COLO668 (cell line): ENCODE data around the gene UNC80.

Source experiments
- DNase-seq: peaks from one replicate; lab custom pipeline; 2025; ENCODE audit not compliant: unreplicated experiment; lab: John Stamatoyannopoulos, UW

UNC80 gene

DNA sequence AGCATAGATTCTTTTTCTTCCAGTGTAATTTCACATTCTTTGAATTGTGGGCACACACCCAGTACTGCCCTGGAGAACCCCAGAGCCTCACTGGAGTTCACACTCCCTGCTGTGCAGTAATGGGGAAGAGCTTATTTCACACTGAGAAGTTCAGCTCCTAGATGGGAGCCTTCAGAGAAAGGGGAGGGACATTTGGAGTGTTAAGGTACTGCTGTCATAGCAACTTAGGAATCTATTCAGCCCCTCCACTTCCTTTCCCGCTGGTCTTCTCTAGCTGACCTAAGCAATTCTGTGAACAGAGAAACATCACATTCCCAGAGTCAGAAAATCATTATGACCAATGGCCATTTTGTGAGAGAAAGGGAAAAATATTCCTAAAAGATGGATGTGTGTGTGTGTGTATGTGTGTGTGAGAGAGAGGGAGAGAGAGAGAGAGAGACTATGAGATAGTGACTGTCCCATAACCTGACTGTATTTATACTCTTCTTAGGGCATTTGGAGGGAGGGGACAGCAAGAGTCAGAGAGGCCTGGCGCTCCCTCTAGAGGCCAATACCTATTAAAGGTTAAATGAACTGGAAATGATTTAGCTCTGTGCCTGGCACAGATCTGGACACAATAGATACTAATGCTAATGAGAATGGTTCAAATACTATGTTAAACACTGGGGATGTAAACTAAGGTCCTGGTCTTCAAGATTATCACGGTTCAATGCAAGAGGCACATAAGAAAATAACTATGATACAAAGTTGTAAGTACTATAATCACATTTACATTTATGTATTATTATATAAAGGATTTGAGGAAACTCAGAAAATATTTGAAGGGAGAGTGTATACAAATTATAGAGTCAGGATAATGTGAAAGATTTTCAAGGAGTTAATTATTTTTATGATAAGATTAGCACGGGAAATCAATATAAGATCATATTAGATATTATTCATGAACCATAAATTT, 189.3 kb downstream of the UNC80 start:
- peak; percentile 26 for DNase-seq

DNA sequence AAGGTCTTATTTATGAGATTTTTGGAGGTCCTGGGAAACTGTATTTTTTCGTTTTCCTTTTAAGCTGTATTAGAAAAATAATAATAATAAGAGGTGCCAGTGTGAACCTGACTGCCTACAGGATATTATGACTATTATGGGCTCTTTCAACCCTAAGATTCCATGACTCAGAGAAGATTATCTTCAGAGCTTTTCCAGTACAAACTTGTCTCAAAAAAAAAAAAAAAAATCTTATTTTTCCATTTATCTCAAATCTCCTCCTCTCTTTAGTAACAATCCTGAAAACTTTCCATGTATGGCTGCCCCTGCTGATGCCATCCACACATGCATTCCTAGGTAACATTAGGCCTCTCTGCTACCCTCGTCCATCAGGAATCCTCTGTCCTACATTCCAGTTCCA, 194.1 kb downstream of the UNC80 start:
- DNase-seq, result no peak

DNA sequence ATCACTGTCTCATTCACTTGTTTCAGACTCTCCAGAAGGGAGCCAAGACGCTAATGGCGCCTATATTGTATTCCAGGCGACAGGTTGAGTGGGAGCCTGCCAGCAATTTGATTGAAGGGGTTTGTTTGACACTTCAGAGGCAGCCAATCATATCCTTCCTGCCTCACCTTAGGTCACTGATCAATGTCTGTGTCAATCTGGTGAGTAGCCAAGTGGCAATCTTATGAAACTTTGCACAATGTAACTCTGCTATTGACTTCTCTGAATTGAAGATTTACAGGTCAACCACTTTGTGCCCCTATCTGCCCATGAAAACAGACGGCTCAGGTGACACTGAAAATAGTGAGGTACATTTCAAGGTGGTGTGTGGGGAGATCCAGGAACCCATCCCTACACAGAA, 198.1 kb downstream of the UNC80 start:
- no peak for DNase-seq

DNA sequence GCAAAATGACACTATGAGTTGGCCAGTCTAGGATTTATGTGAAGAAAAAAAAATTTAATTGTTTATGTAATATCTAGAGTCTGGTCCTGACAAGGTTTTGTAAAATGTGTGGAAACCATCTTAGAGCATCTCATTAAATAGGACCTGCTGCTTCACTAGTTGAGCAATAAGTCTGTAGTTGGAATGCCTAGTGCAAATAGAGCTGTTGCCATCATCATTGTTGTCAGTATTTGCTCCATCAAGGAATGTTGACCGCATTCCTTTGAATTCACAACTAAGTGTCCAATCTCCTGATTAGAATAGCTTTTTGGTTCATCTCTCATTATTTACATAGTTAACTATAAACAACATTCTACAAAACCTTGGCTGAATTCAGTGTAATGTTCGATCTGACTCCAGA, 198.6 kb downstream of the UNC80 start:
- DNase-seq, result no peak

DNA sequence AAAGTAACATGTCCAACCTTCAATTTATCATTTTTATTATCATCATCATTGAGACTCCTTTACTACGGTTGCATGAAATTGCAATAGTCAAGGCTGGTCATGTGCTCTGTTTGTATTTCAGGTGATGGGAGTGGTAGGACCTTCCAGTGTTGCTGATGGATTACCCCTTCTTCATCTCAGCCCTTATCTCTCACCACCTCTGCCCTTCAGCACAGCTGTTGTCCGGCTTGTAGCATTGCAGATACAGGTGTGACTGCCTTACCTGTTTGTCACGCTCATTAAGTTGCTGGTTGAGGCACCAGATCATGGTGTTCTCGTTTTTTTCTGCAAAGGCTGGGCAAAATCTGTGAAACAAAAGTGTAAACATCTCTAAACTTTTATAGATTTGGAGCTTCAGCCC, 199.1 kb downstream of the UNC80 start:
- no peak for DNase-seq

DNA sequence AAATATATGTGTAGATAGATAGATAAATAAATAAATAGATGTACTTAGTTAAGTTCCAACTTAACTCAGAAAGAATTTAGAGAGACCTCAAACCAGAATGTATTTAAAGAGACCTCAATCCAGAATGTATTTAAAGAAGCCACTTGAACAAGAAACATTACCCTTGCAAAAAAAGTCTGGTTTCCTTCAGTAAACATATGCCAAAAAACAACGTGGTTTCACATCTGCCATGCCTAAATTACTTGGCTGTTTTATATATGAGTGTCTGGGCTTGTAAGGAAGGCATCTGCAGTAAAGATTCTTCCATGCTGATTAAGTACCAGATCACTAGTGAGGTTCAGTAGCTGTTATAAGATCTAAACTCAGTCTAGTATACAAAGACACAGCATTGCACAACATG, 201.7 kb downstream of the UNC80 start:
- DNase-seq, result no peak

DNA sequence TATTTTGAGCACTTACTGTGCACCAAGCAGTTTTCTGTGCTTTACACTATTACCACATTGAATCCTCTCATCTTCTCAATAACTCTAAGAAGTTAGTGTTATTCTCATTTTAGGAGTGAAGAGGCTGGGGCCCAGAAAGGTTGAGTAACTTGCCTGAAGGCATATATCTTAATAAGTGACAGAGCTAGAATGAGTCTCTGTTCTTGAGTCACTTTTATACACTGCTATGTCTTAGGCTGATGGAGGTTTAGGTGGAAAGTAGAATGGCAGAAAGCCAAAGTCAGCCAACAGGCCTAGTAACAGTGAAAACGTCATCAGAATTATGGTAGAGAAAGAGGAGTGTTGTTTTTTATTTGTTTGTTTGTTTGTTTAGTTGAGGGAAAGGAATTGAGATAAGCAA, 202.9 kb downstream of the UNC80 start:
- no peak for DNase-seq

DNA sequence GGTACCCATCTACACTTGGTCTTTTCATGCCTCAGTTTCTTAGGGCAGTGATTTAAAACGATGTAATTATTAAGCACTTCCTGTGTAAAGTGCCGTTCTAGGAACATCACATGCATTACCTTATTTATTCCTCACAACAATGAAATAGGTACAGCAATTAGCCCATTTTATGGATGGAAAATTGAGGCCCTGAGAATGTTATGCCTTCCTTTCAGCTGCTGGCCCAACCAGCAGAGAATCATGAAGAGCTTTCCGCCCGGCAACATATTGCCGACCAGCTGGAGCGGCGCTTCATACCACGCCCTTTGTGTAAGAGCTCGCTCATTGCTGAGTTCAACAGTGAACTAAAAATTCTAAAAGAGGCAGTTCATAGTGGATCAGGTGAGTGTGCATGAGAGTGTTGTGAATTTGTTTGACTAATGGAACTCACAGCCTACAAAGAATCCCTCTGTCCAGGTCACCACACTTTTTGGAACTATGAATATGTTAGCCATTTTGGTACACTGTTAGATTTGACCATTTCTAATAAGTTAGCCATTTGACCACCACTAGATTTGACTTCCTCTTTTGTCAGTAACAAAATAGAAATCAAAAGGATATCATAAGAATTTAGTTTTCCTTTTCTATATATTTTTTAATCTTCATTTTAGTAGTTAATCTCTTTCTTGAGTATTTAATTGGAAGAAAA, 205.2 kb downstream of the UNC80 start:
- no peak for DNase-seq

DNA sequence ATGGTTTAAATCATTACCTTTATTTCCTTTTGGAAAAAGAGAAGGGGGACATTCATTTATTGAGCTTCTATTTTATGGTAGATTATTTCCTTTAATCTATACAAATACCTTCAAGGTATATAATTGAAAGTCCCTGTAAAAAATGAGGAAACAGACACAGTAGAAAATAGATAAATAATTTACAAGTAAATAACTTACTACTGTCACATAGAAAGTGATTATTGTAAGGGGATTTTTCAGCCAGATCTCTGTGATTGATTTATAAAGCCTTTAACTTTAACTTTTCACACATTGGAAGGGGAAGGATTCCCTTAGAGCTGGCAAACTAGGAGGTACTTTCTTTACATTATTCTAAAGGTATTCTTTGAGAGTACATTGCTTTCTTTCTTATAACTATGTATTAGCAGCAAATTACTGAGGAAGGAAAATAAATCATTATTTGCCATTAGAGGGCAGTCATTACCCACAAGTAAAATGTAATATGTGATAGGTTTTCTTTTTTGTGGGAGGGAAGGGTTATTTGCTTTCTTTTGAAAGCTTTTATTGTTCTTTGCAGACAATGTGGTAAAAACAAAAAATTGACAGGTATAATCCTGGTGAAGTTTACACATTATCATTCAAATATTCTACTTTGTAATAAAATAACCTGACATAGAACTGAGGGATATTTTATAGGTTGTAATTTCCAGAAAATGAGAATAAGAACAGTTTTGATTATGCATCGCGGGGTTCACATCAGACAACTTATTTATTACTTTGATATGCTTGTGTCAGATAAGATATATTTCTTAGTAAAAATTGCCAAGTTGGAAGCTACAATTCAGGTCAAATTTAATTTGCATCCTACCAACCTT, 206.0 kb downstream of the UNC80 start:
- DNase-seq, result no peak

DNA sequence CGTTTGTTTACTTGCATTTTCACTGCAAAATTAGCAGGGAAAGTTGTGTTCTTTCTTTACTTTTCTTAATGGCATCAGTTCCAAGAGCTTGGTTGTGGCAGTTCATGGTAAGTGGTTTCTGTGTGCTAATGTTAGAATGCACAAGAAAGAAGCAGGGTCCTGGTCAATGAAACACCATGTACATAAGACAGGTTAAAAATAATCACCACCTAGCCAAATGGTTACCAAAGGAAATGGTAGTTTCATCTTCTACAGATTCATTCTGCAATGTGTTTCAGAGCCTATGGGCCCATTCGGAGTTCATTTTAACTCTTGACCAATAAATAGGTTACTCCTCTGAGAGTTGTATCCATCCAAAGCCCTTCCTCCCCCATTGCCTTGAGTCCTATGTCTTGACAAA, 212.7 kb downstream of the UNC80 start:
- DNase-seq, result no peak

DNA sequence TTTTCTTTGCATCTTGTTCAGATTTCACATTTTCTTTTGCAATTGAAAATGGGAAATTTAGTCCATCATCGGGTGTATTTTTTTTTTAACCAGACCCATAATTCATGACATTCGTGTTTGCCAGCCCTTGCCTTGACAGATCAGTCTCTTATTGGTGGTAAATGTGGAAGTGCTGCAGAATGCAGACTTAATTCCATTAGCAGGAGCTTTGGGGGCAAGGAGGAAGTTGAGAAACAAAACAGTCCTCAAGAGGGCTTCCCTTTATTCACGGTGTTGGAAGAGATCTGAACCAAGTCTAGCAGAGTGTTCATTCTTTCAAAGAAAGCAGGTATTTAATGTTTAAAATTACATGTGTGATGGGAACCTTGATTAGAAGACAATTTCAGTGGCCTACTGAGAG, 214.2 kb downstream of the UNC80 start:
- DNase-seq, result no peak

DNA sequence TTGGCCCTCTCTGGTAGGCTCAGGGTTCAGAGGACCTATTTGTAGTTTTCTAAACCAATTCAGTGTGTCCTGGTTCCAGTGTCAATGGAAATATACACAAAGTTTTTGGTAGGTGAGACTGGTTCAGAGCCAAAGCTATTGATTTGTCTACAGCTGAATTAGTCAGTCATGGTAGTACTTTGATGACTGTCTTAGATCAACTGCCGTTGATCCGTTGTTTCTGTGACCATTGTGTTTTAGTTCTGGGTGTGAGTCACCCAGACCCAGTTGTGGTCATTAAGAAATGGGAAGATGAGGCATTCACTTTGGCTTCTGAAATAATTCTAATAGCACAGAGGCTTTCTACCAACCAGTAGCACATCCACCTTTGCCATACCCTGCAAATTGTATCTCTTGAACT, 214.8 kb downstream of the UNC80 start:
- DNase-seq, result no peak

DNA sequence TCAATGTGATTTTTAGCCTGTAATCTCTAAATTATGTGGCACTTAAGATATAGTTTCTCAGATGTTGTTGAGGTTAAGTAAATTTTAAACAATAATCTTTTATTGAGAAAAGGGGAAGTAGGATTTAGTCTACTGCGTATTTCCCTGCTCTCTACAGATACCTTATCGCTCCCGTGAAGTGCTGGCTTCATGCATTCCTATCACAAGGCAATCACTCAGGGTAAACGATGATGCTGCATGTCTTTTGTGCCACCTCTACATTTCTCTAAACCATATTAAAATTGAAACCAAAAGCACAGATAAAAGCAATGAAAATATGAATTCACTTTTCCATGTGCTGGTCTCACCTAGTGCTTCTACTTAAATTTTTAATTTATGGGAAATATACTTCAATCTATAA, 216.4 kb downstream of the UNC80 start:
- no peak for DNase-seq

DNA sequence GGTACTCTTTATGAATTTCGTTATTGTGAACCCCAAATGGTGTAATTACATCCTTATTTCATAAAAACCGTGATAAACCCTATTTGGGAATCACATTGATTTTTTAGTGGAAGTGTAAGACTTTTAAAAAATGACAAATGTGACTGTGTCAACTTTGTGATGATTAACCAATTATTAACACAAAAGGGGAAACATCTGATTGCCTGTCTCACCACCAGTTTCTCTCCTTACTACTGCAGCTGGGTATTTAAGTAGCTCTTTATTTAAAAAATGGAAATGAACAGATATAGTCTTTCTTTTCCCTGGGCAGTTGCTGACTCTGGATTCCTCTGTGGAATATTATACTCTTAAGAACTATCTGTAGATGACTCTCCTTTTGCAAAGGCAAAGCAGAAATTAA, 219.2 kb downstream of the UNC80 start:
- no peak for DNase-seq

DNA sequence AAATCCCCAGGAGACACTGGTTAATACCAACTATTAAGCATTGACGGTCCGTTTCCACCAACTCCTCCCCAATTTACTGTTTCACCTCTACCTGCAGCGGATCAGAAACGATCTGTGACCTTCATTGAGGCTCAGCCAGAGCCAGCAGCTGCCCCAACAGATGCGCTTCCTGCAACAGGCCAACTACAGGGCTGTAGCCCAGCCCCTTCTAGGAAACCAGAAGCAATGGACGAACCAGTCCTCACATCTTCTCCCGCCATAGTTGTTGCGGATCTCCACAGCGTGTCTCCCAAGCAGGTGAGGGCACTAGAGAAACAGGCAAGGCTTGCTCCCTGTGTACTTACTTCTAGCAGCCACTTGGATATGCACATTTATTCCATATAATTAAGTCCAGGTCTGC, 222.3 kb downstream of the UNC80 start:
- DNase-seq, result no peak

DNA sequence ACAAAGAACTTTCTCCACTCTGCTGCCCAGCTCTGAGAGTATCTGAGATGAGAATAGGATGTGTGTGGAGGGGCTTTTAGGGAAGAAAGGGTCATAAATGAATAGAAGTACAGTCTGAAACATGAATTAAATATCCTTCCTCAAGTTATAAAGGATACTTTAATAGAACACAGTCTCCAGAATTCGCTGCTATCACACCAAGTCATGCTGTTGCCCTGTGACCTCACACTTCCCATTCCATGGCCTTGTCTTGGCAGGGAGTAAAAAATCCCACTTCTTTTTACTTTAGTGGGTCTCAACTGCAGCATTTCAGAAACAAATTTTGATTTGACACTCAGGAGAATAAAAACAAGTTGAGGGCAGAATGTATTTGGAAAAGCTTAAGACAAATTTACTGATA, 227.0 kb downstream of the UNC80 start:
- DNase-seq, result no peak

DNA sequence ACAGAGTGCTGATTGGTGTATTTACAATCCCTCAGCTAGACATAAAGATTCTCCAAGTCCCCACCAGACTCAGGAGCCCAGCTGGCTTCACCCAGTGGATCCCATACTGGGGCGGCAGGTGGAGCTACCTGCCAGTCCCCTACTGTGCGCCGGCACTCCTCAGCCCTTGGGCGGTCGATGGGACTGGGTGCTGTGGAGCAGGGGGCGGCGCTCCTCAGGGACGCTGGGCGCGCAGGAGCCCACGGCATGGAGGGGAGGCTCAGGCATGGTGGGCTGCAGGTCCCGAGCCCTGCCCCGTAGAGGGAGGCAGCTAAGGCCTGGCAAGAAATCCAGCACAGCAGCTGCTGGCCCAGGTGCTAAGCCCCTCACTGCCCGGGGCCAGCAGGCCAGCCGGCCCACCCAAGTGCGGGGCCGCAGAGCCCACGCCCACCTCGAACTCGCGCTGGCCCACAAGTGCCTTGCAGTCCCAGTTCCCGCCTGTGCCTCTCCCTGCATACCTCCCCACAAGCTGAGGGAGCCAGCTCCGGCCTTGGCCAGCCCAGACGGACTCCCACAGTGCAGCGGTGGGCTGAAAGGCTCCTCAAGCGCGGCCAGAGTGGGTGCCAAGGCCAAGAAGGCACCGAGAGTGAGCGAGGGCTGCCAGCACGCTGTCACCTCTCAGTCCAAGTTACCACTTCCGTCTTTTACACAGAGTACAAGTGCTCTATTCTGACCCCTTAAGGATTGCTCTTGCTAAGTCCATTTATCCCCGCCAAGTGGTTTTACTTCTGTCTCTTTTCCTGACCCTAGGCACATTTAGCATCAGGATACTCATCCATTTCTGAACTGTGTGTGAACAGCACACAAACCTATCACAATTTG, 229.1 kb downstream of the UNC80 start:
- DNase-seq, result no peak

DNA sequence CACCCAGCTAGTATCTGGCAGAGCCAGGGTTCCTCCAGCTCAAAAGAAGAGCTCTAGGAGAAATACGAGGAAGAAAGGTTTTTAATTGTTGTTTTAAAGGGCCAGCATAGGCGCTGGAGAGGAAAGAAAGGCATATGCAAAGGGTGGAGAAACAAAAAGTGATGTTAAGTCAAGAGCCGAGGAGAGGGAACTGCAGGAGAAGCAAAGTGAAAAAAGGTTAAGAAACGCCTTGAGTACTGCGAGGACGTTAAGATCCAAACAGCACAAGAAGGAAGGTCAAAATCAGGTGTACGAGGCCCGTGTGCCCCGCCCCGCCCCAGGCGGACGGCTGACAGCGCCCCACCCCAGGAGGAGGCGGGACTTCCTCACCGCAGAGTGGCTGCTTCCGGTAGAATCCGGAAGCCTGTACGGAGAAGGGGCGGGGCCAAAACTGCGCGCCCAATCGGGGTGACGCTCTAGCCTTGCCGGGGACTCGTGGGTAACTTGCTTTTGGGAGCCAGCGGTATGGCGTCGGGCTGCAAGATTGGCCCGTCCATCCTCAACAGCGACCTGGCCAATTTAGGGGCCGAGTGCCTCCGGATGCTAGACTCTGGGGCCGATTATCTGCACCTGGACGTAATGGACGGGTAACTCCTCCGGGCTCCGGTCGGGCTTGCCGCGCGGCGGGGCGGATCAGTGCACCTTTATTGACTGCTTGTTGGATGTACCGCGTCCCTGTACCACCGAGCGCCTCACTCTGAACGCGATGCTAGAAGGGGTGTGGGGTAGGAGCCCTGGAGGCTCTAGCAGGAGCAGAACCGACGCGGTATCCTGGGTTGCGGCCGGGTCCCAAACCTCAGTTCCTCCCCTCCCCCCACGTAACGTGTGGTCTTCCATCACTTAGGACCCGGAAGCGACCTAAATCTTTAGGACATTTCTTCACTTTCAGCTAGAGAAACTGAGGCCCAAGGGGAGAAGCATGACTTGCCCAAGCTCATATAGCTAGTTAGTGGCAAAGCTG, 230.8 kb downstream of the UNC80 start, which contains the start of gene RPE:
RPE (plus strand) TSS at position 481 of the 1,000 bp plus-strand sequence; CDS start at position 505, 24 bp downstream.
- peak; percentile 96 for DNase-seq

DNA sequence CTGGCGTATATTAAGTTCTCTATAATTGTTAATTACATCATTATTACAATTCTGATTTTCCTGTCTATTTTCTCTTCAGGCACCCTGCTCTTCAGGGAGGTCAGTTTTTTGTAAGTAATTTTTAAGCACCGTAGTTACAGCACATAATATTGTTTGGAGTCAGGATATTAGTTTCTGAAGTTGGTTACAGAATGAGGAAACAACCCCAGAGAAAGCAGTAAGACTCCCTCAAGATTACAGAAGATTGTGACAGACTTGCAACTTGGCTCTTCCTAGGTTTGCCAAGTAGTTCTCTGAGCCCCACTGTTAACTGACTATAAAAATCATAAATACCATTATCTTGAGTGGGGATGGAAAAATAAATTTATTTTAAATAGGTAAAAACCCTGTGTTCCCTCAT, 231.7 kb downstream of the UNC80 start:
- no peak for DNase-seq
